NAMALWA (cell line): ENCODE measurements around the gene GRPR.
A peak's percentile ranks its signal among the peaks of the same experiment; 100 is the strongest.
"Not testable (repeated sequence)": the region's sequence is repeated elsewhere in the genome, so short reads cannot be mapped to it uniquely, and the experiment has no call there.

Experiments
- DNase-seq: peaks from one replicate; pipeline ENCODE4 v3.0.0-alpha.2; 2015; ENCODE audit warnings: low spot score

Gene GRPR

DNA sequence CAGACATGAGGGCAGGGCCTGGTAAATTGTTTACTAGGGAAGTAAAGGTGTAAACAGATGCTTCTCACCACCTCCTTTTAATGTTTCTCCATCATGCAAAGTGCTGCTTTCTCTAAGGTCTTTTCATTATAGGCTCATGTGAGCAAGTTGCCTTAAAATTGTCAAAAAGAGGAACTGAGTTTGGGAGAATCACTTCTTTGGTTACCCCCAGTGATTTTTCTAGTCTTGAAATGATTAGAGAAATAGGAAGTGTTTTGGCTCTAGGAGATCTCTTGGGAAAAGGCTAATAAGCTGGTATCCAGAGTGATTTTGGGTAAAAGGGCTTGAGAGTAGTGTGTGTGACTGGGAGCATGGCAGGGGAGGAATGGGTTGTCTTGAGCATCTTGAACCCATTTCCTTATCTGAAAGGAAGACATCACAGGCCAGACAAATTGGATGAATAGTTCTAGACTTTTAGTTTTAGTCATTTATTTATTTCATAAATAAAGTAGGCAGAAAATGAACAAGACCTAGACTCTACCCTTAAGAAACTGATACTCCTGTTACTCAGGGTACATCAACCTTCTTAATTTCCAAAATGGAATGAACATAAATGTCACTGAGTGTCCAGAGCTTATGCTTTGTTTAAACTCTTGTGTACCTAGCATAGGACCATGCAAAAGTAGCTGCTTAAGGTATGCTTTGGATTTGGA lies 14.2 kb downstream of the GRPR start:
- peak; percentile 4 for DNase-seq

DNA sequence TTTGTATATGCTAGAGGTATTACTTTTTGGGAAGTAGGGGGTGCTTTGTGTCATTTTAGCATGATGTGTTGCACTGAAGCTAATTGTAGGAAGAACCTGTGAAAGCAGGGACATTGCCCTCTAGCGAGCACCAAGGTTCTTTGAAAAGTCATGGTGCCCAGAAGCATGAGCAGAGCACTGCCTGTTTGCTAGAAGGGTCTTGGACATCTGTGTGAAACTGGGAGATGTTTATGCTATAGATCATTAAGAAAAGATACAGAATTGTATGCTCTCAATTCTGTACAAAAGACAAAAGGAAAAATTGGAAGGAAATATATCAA lies 14.7 kb downstream of the GRPR start:
- DNase-seq = peak; percentile 31

DNA sequence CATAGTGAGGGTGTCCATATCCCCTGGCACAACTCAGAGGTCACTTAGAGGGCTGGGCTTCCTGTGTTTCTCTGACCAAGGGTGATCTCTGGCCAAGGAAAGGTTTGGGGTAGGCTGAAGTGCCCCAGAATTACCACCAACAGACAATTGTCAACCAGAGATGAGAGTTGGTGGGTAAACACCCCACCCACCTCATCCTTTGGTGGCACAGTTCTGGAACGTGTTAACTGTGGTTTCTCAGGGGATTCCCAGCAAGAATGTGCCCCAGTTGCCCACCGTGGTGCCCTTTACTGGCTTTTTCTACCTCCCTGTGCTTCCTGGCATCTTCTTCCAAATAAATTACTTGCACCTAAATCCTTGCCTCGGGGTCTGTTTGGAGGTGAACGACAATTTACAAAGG lies 17.1 kb downstream of the GRPR start:
- no peak for DNase-seq

DNA sequence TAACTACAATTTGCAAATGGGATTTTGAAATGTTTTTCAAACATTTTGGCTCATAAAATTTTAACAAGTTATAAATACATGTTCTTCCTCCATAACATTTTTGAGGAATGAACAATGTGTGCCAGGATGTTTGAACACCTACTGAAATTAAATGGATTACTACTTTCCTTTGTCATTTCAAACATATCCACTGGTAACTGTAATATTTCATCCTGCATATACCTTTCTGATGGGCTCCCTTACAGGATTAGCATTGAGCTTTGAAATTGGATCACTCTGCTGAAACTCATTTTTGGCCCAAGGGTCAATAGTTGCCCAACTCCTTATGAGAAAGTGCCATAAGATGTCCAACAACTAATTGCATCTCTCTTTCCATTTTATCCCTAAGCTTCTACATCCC lies 17.6 kb downstream of the GRPR start:
- no peak for DNase-seq

DNA sequence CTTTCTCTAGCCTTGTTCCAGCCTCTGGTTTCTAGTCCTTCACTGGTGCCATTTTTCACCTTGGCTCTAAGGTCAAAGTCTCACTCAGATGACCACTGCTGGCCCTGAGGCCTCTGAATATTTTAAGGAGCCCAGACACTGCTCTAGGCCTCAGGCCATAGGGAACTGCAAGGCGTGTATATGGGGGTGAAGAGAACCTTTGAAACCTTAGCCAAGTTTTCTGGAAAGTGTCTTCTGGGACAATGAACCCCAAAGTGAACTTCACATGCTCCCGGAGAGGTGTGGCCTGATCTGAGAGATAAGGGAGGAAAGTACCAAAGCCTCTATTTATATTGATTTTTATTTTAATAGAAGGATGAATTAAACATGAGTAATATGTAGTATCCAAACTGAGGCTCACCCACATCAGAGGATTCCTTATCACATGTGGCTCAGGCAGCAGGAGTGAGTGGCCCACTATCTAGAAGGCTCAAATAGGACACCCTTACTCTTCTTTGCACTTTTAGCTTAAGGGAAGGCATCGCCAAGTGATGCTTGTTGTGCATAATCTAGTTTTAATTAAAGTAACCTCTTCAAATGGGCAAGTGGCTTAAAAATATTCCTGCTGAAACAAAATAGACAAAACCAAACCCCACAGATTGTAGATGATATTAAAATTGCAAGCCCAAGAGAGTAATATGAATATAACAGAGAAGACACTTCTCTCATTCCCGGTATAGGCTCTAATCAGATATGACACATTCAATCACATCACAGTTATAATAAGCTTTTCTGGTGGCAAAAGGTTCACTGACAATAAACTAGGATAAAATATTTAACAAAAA lies 18.3 kb downstream of the GRPR start:
- DNase-seq = no peak

DNA sequence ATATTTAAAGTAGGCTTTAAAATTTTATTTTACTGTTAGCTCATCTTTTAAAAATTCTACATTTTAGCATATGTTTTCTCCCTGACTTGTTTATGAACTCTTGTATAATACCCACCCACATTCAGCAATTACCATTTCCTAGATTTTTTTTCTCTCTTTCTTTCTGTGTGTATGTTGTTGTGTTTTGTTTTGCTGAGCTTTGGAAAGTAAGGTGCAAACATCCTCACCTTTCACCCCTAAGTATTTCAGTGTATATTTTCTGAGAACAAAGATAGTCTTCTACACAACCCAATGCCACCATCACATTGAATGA lies 18.8 kb downstream of the GRPR start:
- DNase-seq = no peak

DNA sequence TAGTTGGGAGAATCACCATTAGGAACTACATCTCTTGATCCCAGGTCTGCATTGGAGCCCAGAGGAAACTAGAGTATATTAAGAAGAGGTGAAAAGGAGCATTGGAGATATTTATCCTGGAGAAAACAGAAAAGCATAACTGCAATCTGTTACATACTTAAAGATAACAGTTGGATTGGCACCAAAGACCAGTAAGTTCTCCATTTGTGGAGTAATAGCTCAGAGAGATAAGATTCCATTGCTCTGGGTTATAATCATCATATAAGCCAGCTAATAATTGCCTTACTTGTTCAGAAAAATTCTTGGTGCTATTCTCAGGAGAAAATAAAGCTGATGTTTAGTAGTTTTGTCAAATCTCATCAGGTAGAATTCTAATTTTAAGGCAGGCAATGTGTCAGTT lies 20.6 kb downstream of the GRPR start:
- no peak for DNase-seq

DNA sequence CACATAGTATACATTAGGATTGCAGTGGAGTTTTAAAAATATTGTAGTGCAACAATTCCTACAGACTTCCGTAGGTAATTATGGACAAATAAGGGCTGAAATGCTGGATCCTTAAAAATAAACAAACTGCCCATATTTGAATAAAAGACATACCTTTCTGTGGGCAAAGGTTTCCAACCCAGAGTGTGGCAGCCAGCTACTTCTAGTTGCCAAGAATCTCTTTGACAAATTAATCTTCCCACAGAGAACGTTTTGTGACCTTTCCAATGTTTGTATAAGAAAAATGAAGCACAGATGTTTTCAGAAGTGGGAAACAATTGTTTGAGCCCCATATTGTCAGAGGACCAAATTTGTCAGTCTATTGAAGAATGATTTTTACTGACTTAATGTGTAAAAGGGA lies 21.1 kb downstream of the GRPR start:
- no peak for DNase-seq

DNA sequence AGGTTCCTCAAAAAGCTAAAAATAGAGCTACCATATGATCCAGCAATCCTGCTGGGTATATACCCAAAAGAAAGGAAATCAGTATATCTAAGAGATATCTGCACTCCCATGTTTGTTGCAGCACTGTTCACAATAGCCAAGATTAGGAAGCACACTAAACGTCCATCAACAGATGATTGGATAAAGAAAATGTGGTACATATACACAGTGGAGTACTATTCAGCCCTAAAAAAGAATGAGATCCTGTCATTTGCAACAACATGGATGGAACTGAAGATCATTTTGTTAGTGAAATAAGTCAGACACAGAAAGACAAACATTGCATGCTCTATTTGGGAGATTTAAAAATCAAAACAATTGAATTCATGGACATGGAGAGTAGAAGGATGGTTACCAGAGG lies 21.7 kb downstream of the GRPR start:
- DNase-seq = not testable (repeated sequence)

DNA sequence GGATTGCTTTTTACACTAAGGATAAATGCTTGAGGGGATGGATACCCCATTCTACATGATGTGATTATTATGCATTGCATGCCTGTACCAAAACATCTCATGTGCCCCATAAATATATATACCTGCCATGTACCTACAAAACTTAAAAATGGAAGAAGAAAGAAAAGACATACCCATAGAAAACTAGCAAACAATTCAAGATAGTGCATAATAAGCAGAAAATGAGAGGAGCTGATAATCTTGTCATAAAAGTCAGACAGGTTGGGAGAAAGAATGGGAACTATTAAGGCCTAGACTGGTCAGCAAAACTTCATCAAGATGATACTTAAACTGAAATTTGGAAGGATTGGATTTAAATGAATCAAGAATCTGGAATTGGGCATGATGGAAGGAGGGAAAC lies 22.3 kb downstream of the GRPR start:
- DNase-seq = no peak

DNA sequence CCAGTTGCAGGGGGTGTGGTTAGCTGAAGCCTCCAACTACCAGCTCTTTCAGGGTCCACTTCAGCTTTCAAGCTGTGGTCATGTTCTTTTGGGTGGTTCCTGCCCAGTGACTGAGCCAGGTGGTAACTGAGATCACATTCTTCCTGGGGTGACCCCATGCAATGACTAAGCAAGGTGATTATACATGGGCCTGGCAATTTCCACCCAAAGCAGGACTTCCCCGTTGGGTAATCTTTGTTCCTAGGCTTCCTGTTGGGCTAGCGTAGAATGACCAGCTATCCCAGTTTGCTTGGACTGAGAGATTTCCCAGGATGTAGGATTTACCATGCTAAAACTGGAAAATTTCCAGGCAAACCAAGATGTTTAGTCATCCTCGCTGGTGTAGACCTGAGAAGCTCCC lies 25.5 kb downstream of the GRPR start:
- DNase-seq = no peak

DNA sequence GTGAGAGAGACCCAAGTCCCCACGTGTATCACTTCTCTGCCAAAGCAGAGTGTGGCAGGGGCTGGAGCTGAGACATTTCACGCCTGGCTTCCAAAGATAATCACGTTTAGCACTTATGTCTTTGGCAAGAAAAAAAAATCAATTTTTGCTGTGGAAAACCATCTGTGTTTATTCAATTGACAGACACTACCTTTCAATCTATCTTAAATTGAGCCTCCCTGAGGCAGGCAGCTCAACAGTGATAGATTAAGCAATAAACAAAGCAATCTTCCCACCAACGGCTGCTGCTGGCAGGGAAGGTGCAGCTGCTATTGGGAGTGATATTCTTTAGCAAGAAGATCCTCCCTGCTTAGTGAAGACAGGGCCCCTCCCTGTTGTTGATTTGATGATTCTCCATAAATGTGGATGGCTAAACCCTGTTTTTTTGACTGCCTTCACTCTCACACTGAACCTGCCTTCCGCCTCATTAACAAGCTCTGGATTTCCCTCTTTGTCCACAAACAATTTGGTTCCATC lies 32.3 kb downstream of the GRPR start:
- DNase-seq = no peak

DNA sequence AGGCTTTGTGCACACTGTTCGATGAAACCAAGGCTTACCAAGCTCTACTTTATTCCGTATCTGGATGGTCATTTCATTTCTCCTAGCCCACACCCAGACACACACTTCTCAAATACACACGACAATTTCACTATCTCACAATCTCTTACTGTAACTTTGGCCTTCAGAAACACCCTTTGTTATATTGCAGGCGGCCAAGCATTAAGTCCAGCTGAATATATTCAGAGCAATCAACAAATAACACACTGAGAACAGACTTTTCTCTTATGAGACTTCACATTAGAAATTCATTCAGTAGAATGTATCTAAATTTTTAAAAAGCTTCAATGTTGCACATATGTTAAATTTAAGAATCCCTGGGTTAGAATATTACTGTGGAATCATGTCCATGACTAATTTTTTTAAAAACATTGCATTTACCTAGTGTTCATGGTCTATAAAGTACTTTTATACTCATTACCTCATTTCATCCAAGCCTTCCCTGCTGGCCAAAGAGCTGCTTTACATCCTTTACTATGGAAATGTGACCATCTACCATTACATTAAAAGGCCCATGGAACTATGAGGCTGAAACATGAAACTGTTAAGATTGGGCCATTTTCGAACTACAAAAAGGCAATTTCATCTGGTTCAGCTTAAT lies 33.4 kb downstream of the GRPR start:
- DNase-seq = no peak

DNA sequence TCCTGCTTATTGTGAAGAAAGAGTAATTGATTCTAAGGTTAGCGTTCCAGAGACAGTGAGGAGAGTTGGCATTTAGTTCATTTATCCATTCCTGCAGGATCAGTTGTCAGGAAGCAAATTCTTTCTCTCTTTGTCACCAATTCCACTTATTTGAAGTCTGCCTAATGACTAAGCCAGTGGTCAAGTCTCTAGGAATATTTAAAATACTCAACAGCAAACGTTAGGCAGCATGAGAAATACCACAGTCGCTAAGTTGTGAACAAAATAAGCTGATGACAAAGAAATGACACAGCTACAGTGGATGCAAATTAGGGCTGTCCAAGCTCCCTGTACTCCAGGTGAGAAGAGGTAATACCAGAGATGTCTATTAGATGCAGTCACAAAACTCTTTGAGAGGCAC lies 37.4 kb downstream of the GRPR start:
- DNase-seq = no peak

DNA sequence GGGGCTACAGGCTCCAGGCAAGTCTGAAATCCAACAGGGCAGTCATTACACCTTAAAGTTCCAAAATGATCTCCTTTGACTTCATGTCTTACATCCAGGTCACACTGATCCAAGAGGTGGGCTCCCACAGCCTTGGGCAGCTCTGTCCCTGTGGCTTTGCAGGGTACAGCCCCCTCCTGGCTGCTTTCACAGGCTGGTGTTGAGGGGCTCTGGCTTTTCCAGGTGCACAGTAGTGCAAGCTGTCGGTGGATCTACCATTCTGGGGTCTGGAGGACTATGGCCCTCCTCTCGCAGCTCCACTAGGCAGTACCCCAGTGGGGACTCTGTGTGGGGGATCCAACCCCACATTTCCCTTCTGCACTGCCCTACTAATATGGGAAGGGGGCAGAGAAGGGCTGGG lies 37.8 kb downstream of the GRPR start:
- DNase-seq = not testable (repeated sequence)

DNA sequence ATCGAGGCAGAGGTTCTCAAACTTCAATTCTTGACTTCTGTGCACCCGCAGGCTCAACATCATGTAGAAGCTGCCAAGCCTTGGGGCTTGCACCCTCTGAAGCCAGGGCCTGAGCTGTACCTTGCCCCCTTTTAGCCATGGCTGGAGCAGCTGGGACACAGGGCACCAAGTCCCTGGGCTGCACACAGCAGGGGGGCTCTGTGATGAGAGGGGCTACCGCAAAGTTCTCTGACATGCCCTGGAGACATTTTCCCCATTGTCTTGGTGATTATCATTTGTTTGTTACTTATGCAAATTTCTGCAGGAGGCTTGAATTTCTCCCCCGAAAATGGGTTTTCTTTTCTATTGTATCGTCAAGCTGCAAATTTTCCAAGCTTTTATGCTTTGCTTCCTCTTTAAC lies 39.0 kb downstream of the GRPR start:
- DNase-seq = no peak

DNA sequence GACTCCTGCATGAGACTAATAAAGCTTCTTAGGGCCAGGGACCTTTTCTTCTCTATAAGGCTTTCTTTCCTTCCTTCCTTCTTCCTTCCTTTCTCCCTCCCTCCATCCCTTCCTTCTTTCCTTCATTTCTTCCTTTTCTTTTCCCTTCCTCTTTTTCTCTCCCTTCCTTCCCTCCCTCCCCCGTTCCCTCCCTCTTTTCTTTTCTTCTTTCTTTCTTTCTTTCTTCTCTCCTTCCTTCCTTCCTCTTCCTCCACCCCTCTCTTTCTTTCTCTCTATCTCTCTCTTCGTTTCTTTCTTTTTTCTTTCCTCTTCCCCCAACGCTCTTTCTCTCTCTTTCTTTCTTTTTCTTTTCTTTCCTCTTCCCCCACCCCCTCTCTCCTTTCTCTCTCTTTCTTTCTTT lies 41.4 kb downstream of the GRPR start:
- no peak for DNase-seq

DNA sequence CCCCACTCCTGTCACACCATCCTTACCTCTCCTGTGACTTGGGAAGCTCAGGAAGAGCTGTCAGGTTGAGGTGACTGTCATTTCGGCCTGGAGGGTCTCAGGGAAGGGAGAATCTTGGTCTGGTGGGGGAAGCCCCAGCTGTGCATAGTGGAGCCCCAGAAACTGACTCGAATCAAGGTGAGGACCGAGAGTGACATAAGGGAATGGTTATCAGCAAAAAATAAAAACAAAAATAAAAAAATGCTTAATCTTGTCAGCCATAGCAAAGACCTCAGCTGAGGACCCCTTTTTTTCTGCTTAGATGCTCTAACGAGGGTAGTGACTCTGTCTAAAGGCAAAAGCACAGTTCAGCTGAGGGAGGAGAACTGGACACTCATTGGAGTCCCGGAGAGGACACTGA lies 43.8 kb downstream of the GRPR start, which contains the start of gene MAGEB17:
MAGEB17 (plus strand) TSS at position 301 of the 400 bp plus-strand sequence. CDS start 2,902 bp downstream, outside the sequence.
- DNase-seq = no peak

DNA sequence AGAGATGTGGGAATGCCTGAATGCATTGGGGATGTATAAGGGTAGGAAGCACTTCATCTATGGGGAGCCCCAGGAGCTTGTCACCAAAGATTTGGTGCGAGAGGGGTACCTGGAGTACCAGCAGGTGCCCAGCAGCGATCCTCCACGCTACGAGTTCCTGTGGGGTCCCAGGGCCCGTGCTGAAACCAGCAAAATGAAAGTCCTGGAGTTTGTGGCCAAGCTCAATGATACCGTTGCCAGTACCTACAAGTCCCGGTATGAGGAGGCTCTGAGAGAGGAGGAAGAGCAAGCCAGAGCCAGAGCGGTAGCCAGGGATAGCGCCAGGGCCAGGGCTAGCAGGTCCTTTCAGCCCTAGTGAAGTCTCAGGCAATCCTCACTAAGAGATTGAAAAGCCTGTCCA lies 47.7 kb downstream of the GRPR start:
- DNase-seq = no peak

DNA sequence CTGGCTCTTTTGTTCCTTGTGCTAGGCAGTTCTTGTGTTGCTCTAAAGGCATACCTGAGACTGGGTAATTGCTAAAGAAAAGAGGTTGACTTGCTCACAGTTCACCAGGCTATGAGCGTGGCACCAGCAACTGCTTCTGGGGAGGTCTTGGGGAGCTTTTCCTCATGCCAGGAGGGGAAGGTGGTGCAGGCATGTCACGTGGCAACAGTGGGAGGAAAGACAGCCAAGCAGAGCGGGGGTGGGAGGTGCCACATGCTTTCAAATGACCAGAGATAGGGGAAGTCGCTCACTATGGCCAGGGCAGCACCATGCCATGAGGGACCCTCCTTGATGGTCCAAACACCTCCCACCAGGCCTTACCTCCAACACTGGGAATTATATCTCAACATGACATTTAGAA lies 48.6 kb downstream of the GRPR start:
- DNase-seq = no peak

DNA sequence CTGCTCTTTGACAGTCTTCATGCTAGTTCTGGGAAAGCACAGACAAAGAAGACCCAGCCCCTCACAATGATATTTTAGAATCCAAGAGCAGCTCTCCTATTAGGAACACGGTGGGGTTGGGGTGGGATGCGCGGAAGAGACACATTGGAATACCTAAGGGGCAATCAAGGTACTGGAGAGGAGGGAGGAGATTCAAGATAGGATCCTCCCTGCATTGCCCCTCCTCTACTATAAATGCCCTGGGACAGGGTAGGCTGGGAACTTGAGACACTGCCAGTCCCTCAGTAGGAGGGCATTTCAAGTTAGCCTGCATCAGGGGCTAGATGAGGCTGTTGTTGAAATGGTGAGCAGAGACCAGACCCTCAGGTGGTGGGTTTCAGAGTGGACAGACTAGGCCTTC lies 49.0 kb downstream of the GRPR start:
- no peak for DNase-seq

DNA sequence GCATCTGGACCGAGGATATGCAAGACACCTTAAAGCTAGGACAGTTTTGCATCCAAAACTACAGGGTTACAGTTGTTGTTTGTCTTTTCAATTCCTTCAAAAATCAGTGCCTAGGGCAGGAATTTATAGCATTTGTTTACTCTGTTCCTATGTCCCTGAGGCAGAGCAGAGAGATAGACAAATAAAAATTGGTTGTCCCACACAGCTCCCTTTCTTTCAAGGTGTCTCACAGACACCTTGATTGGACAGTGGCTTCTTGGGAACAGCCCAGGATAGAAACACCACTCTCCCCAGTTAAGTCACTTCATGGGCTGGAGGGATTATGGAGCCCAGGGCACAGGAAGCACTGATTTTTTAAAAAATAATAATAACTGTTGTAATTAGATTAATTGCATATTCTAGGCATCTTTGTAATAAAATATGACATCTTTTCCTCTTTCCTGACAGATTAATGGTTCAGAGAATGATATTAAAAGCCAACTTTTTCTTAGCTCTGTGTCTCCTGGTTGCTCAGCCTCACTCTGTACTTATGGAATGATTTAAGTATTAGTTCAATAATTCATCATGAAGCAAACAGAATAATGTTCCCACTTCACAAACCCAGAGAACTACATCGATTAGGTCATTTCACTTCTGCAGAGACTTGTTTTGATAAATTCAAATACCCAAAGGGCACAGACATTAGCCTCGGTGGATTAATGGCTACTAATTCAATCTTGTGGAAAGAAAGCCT lies 52.1 kb downstream of the GRPR start:
- DNase-seq = no peak

DNA sequence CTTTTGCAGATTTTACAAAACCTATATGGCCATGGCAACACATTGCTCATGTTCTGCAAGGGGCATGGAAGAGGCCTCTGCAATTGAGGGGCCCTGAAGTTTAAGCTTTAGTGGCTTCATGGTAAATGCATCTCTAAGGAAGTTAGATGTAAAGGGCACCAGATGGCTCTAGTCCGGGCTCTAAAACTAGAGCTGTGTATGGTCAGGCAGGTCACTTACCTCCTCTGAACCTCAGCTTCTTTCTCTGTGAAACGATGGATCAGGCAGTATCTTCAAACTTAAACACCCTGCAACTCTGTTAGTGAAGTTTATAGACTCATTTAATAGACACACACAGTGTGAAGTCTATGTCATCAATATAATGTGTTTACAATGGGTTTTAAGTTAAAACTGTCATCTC lies 53.9 kb downstream of the GRPR start:
- no peak for DNase-seq
